Activated T-helper 2 cell treated with anti-CD3 and anti-CD28 coated beads, Interferon-gamma antibody, Interleukin-2, Interleukin-4, amounts not matched to agents 10 μg/mL and 5 μg/mL and 100 μg/mL, durations not matched to agents 14 hours and 24 hours and 36 hours (primary cell): ENCODE measurements around the gene REG1A. TPM values are rescaled to one million over a fixed set of nuclear protein-coding genes. Genes with fewer than 3 reads are reported as not detected.

Source experiments
- DNase-seq: peaks from one replicate; pipeline ENCODE4 v3.0.0; 2021; ENCODE audit warnings: low spot score
- H3K27ac Mint-ChIP-seq: one replicate; pipeline ENCODE4 v1.8.0; 2021; ENCODE audit warnings: mixed read lengths
- H3K27me3 Mint-ChIP-seq: one replicate; pipeline ENCODE4 v1.8.0; 2021; ENCODE audit warnings: low read depth, mixed read lengths
- H3K36me3 Mint-ChIP-seq: one replicate; pipeline ENCODE4 v1.8.0; 2021; ENCODE audit warnings: low read depth, mixed read lengths
- H3K4me1 Mint-ChIP-seq: one replicate; pipeline ENCODE4 v1.8.0; 2021; ENCODE audit warnings: low read depth, mixed read lengths
- H3K4me3 Mint-ChIP-seq: one replicate; pipeline ENCODE4 v1.8.0; 2021; ENCODE audit warnings: low read depth, mild to moderate bottlenecking, moderate library complexity, mixed read lengths
- H3K9me3 Mint-ChIP-seq: one replicate; pipeline ENCODE4 v1.8.0; 2021; ENCODE audit warnings: mixed read lengths
- intact Hi-C: fragments of 100-400 bp; cut with micrococcal nuclease; formaldehyde crosslinking; loops from one replicate; pipeline ENCODE4 v1.15.1; 2023
- total RNA-seq: library from RNA; stranded (reverse); gene quantifications from 2 replicates; pipeline ENCODE4 v1.2.3, GENCODE V29; 2022

The REG1A gene
- total RNA-seq, 1 donor from 2014 or later: not detected

DNA sequence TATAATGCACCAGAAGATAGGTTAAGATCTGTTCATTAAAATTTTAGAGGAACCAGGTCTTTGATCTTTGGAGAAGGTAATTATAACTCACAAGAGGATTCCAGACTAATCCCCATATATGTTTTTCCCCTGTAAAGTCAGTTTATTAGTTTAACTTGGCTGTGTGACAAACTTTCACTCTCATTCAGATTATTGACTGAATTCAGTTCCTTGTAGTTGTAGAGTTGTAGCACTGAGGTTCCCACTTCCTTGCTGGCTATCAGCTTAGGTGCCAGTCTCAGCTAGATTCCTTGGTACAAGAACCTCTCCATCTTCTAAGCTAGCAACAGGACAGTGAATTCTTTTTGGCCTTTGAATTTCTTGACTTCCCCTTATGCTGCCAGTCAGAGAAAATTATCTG, 19.1 kb downstream of the REG1A start:
- Mint-ChIP-seq H3K27ac (no peak overlapping the region), H3K27me3 (no peaks in the 10 kb centered on the region), H3K4me3 (no peak overlapping the region), H3K4me1 (no peaks in the 10 kb centered on the region), H3K9me3 (peaks cover 24% of the 10 kb centered on the region), H3K36me3 (no peaks in the 10 kb centered on the region)
- DNase-seq: no peak
- intact Hi-C loops: no loop called here

DNA sequence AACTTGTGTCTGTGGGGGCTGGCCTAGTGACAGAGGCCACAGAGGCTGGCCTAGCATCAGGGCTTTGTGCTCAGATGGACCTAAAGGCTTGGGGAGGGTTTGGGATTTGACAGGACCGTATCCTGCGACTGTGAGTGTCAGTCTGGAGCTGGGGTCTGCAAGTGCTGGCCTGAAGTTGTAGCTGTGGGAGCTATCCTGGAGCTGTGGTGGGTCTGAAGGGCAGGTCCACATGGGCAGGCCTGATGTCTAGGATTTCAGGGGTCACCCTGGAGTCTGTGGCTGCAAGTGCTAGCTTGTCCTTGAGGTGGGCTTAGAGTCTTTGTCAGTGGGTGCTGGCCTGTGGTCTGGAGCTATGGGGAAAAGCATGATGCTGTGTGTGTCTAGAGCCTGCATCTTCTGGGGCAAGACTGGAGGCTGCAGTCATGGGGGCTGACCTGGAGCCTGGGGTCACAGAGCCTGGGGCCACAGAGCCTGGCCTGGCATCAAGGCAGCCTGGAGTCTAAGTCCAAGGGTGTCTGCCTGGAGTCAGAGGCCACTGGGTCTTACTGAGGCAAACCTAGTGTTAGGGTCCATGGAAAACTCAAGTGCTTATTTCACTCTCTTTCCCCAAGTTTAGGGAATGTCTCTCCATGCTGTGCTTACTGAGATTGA, 35.7 kb downstream of the REG1A start:
- Mint-ChIP-seq H3K9me3 (peaks cover 25% of the 10 kb centered on the region), H3K4me1 (no peaks in the 10 kb centered on the region), H3K36me3 (no peaks in the 10 kb centered on the region), H3K27me3 (no peaks in the 10 kb centered on the region), H3K4me3 (no peak overlapping the region), H3K27ac (no peak overlapping the region)
- intact Hi-C loops: no loop called here
- DNase-seq: no peak

DNA sequence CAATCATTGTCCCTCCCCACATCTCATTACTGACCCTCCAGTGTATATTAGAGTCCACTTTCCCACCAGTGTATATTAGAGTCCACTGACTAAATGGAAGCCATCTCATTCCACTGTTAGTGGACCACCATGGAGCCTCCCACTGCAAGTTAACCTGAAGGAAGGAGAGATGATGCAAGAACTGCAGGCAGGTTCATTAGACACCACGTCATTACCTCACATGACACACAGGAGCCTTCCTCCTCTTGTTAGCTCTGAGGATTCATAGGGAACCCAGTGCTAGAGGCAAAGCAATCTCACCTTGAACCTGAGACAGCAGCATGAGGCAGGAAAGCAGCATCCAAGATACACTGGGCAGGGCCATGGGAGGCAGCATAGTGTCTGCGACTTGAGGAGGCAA, 38.7 kb downstream of the REG1A start:
- Mint-ChIP-seq H3K4me1 (no peaks in the 10 kb centered on the region), H3K9me3 (peaks cover 25% of the 10 kb centered on the region), H3K27ac (no peak overlapping the region), H3K4me3 (no peak overlapping the region), H3K36me3 (no peaks in the 10 kb centered on the region), H3K27me3 (no peaks in the 10 kb centered on the region)
- intact Hi-C loops: no loop called here
- no peak for DNase-seq

DNA sequence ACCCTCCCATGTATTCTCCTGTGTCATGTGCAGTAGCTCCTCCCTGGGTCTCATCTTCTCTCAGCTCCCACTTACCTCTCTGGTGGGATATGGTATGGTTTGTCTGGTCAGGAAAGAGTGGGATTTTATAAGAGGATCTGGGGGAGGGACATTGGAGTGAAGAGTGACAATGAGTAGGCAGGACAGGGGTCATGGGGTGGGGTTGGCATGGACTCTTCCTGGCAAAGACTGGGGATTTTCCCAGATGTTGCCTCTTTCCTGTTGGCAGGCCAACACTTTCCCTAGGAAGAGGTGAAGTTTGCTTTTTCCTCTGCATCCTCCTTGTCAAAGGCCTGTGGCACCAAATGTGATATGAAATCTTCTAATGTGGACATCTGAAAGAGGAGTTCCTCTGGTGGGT, 39.4 kb downstream of the REG1A start, which contains the start of gene REG3A:
Gene REG3A (minus strand): TSS at position 101 of the 400 bp plus-strand sequence. CDS start 348 bp downstream, outside the sequence.
- Mint-ChIP-seq H3K27me3 (no peaks in the 10 kb centered on the region), H3K9me3 (peaks cover 29% of the 10 kb centered on the region), H3K36me3 (no peaks in the 10 kb centered on the region), H3K27ac (no peak within 1 kb of the TSS), H3K4me3 (no peak within 1 kb of the TSS), H3K4me1 (no peaks in the 10 kb centered on the region)
- no peak for DNase-seq
- intact Hi-C loops: no loop called here

DNA sequence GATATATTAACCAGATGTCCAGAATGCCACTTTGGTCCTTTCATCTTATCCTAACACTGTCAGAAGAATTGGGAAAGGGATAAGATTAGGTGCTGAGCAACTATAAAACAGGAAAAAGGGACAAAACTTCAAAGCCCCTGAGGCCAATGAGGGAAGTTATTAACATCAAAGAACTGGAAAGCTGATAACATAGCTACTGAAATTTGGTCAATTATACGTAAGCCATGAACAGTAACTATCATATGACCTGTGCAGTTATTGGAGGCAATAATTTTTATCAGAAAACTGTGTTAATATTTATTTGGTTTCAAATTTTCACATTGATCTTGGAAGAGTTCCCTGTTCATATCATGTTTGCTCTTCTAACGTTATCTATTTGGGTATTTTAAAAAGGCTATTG, 41.8 kb downstream of the REG1A start:
- no peaks in the 10 kb centered on the region for H3K36me3 Mint-ChIP-seq
- H3K27ac Mint-ChIP-seq: no peak overlapping the region
- no peak overlapping the region for H3K4me3 Mint-ChIP-seq
- no peaks in the 10 kb centered on the region for H3K4me1 Mint-ChIP-seq
- DNase-seq: no peak
- no peaks in the 10 kb centered on the region for H3K27me3 Mint-ChIP-seq
- intact Hi-C loops: no loop called here
- peaks cover 22% of the 10 kb centered on the region for H3K9me3 Mint-ChIP-seq

DNA sequence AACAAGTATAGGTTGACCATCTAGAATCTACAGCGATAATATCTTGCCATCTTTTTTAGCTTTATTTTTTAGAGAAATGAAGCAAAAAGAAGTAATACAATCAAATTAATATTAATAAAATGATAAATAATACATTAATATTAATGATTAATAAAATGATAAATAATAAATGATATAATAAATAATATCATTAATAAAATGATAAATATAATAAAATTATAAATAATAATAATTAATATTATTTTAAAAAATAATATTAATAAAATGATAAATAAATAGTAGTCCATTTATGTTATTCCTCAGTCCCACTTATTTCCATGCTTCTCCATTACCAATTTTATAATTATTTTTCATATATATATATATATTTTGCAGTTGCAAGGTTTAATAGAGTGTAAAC, 42.5 kb downstream of the REG1A start:
- H3K27me3 Mint-ChIP-seq: no peaks in the 10 kb centered on the region
- no peaks in the 10 kb centered on the region for H3K36me3 Mint-ChIP-seq
- H3K9me3 Mint-ChIP-seq: peaks cover 23% of the 10 kb centered on the region
- H3K4me3 Mint-ChIP-seq: no peak overlapping the region
- no peak overlapping the region for H3K27ac Mint-ChIP-seq
- no peak for DNase-seq
- intact Hi-C loops: no loop called here
- no peaks in the 10 kb centered on the region for H3K4me1 Mint-ChIP-seq

DNA sequence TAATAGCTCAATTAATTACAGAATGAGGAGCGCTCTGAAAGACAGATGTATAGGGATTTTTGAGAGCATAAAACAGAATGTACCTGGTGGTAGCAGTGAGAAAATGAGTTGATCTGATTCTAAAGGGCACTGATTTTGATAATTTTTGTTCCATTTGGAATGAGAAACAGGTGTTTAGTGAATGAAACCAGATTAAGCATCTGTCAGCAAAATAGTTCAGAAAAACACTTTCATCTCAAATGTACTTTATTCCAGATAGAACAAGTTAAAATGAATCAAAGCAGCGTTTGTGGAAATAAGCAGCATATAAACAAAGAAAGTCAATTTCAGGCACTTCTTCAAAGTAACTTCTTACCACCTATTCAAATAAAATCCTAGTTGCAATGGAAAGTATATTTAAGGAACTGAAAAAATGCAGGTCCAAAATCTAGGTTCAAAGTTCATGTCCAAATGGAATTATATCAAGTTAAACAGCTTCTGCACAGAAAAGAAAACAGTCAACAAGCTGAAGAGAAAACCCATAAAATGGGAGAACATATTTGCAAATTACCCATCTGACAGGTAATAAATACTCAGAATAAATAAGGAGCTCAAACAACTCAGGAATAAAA, 51.2 kb downstream of the REG1A start:
- Mint-ChIP-seq H3K4me1 (no peaks in the 10 kb centered on the region), H3K4me3 (no peak overlapping the region), H3K36me3 (no peaks in the 10 kb centered on the region), H3K9me3 (peaks cover 20% of the 10 kb centered on the region), H3K27me3 (no peaks in the 10 kb centered on the region), H3K27ac (no peak overlapping the region)
- intact Hi-C loops: no loop called here
- DNase-seq: no peak

Other genes with a start within 250 kb of the REG1A start
- not detected in 2 replicates for gene REG3G, start 94.8 kb upstream of the REG1A start, total RNA-seq
- gene REG1B, start 32.5 kb upstream of the REG1A start, total RNA-seq: not detected in 2 replicates
- gene REG3A, start 39.3 kb downstream of the REG1A start, total RNA-seq: not detected in 2 replicates